ENCODE data around the gene SUSD2.

DNA sequence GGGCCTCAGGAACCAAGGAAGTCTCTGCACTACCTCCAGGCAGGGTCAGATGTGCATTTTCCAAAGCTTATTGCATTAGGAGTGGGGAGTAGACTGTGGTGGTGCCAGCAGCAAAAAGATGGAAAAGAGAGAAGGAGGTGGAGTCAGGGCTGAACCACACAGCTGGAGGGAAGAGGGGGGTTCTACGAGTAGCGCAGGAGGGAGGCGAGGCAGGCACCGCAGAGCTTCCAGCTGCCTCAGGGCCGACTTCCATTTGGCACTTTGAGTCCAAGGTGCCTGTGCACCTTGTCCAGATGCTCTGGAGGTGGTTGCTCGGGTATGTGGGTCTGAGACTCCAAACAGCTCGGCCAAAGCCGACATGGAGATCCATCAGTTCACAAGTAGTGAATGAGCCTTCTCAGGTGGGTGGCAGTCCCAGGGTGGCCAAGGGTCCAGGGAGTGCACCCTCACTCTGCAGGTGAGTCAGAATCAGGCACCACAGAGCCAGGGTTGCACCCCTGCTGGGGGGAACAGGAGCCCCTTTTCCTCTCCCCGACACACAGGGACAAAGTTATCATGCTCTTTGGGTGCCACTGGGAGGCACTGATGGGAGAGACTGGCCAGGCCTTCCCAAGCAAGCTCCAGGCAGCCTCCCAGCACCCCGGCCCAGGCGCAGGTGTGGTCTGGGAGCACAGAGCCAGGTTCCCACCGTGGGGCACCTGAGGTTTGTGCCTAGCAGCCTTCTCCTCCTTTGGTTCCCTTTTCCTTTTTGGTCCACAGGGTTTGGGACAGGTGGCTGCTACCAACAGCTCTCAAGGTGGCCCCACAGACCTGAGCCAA lies 33.4 kb downstream of the SUSD2 start:
- no peak for TF ChIP-seq POLR2A (IDR thresholded peaks at IDR 0.05; ENCODE audit: low read length)
- TF ChIP-seq CEBPB (IDR thresholded peaks at IDR 0.05), result no peak
- no peak for TF ChIP-seq ZFP36 (IDR thresholded peaks at IDR 0.05; ENCODE audit: borderline replicate concordance, partially characterized antibody)
- TF ChIP-seq RAD21 (conservative IDR thresholded peaks at IDR 0.05 in 1 of 2, IDR thresholded peaks at IDR 0.05 in 1 of 2), result no peak
- TF ChIP-seq, protein P1, sequence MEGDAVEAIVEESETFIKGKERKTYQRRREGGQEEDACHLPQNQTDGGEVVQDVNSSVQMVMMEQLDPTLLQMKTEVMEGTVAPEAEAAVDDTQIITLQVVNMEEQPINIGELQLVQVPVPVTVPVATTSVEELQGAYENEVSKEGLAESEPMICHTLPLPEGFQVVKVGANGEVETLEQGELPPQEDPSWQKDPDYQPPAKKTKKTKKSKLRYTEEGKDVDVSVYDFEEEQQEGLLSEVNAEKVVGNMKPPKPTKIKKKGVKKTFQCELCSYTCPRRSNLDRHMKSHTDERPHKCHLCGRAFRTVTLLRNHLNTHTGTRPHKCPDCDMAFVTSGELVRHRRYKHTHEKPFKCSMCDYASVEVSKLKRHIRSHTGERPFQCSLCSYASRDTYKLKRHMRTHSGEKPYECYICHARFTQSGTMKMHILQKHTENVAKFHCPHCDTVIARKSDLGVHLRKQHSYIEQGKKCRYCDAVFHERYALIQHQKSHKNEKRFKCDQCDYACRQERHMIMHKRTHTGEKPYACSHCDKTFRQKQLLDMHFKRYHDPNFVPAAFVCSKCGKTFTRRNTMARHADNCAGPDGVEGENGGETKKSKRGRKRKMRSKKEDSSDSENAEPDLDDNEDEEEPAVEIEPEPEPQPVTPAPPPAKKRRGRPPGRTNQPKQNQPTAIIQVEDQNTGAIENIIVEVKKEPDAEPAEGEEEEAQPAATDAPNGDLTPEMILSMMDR (IDR thresholded peaks at IDR 0.05), result no peak
- no peak for TF ChIP-seq REST (IDR thresholded peaks at IDR 0.05)
- no peak for TF ChIP-seq RCOR1 (IDR thresholded peaks at IDR 0.05; ENCODE audit: low read depth, low read length)
- TF ChIP-seq ZSCAN20 (CRISPR knock-in tag; IDR thresholded peaks at IDR 0.05), result no peak
- TF ChIP-seq, protein P2, sequence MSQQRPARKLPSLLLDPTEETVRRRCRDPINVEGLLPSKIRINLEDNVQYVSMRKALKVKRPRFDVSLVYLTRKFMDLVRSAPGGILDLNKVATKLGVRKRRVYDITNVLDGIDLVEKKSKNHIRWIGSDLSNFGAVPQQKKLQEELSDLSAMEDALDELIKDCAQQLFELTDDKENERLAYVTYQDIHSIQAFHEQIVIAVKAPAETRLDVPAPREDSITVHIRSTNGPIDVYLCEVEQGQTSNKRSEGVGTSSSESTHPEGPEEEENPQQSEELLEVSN (IDR thresholded peaks at IDR 0.05; ENCODE audit: borderline replicate concordance, low read depth), result no peak
- no peak for TF ChIP-seq MAFK (IDR thresholded peaks at IDR 0.05; ENCODE audit: partially characterized antibody)
- TF ChIP-seq, protein P3, sequence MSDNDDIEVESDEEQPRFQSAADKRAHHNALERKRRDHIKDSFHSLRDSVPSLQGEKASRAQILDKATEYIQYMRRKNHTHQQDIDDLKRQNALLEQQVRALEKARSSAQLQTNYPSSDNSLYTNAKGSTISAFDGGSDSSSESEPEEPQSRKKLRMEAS (IDR thresholded peaks at IDR 0.05), result no peak

All from A549 (cell line).